Activated T-cell treated with anti-CD3 and anti-CD28 coated beads, Interleukin-2, amount 50 U/mL, for 48 hours (primary cell): Measurements from ENCODE around the gene GOLPH3L.
"Not testable (repeated sequence)": the region's sequence is repeated elsewhere in the genome, so short reads cannot be mapped to it uniquely, and the experiment has no call there.

ENCODE experiments used
- DNase-seq, 2 experiments: peaks; one replicate each; pipeline ENCODE4 v3.0.0-alpha.2; 2020

Gene GOLPH3L

DNA sequence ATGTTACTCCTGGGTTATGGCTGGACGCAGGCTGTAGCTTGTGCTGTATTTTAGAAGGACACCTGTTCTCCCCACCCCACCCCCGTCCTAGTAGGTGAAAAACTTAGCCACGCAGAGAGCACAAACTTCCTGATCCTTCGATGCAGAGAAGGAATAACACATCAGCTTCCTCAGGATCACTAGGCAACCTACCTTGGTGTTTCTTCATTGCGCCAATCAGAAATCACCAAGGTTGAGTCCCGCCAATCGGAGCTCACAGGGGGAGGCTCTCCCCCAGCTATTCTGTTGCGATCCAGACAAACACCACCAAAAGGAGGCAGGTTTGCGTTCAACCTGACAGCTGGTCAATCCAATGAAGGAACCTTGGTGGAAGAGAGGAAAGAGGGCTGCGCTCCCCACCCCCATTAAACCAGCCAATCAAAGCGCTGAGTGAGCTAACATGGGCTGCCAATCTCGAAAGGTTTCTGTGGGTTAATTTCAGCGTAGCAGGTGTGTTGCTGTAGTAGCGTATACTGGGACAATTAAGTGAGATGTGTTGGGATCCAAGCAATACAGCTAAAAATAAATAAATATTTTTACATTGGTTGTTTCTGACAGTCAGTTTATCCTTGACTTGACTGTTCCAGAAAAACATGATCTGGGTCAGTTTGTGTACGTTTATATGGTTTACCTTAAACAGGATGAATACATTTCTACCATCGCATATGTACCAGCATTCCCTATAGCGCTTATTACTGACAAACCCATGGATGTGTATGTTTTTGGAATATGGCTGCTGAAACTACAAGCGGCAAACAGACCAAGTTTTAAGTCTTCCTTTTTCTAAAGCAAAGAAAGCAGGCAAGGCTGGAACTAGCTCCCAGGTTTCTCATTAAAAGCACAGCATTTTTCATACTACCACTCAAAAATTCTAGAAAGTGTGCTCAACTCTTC lies at the start of gene GOLPH3L:
GOLPH3L (minus strand) TSS at position 160 of the 933 bp plus-strand sequence. CDS start 2,316 bp downstream, outside the sequence.
- peak; percentile 89 to 91 for DNase-seq

DNA sequence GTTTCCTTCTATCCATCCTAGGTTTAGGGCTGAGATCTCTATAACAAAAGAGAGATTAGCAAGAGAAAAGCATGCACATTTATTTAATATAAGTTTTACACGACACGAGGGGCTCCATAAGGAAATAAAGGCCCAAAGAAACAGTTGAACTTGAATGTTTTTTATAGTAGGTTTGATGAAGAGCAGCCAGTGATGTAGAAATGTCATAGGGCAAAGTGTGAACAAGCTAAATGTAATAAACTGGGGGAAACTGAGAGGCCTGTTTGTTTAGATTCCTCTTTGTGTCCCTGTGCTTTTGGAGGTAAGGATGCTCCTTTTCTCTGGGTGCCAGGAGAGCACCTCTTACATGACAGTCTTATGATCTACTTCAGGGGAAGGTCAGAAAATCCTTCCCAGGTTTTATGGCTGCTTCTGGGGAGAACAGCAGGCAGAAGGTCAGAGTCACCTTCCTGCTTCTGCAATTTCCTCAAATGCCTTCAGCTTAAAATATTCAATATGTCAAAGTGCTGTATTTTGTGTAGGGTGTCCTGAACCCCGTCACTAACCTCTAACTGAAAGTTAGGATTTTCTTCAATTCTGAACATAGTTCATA lies 33.3 kb upstream of the GOLPH3L start:
- DNase-seq = no peak

DNA sequence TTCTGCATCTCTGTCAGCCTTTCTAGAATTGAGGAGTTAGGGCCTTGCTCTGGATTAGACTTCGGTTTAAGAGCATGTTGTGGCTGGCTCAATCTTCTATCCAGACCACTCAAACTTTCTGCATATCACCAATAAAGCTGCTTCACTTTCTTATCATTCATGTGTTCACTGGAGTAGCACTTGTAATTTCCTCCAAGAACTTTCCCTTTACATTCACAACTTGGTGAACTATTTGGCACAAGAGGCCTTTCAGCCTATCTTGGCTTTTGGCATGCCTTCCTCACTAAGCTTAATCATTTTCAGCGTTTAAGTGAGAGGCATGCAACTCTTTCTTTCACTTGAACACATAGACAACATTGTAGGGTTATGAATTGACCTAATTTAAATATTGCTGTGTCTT lies 27.4 kb upstream of the GOLPH3L start:
- no peak for DNase-seq

DNA sequence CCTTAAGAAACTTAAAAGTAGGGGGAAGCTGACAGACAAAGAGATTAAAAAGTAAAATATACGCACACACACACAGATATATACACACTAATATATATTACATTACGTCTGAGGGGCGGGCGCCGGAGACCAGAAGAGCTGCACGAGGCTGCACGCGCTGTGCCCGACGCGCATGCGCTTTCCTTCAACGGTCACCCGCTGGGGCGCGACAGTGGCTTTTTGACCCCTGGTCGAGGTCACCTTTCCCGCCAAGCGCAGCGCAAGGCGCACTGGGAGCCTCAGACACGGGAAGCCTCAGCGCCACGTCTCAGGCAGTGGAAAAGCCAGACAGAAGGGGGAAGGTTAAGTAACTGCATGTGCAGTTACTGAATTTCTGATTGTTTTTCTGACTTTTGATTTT lies 23.7 kb upstream of the GOLPH3L start, which contains the start of gene HORMAD1:
HORMAD1 (minus strand) TSS at position 193 of the 400 bp plus-strand sequence. CDS start 1,390 bp downstream, outside the sequence.
- no peak for DNase-seq

DNA sequence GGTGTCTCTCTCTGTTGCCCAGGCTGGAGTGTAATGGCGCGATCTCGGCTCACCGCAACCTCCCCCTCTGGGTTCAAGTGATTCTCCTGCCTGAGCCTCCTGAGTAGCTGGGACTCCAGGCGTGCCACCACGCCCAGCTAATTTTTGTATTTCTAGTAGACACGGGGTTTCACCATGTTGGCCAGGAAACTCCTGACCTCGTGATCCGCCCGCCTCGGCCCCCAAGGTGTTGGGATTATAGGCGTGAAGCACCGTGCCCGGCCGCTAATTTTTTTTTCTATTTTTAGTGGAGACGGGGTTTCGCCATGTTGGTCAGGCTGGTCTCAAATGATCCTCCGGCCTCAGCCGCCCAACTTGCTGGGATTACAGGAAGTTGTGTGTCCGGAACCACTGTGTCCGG lies 23.1 kb upstream of the GOLPH3L start:
- DNase-seq = no peak

DNA sequence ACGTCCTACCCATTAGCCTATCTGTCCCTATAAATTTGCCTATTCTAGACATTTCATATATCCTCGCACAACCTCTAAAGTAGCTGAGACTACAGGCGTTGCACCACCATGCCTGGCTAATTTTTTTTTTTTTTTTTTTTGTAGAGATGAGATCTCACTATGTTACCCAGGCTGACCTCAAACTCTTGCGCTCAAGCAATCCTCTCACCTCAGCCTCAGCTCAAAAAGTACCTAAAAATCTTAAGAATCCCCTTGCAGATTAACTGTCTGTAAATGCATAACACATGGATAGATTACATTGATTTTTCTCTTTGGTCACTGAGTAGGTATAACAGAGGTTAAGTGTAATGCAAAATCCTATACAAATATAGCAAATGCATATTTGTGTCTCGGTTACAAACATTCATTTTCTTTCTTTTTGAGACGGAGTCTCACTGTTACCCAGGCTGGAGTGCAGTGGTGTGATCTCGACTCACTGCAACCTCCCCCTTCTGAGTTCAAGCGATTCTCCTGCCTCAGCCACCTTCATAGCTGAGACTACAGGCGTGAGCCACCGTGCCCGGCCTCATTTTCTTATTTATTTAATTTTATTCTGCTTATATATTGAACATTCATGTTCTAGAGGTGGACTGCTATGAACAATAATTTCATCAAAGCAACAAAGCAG lies 21.4 kb upstream of the GOLPH3L start:
- DNase-seq = no peak

DNA sequence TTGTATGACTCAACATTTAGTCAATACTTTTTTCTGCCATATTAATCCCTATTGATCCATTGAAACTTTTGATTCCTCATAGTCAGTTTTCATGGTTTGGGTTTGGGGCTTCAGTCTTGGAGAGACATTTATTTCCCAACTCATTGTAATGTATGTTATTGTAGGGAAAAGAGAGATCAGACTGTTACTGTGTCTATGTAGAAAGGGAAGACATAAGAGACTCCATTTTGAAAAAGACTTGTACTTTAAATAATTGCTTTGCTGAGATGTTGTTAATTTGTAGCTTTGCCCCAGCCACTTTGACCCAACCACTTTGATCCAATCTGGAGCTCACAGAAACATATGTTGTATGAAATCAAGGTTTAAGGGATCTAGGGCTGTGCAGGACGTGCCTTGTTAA lies 12.1 kb upstream of the GOLPH3L start:
- not testable (repeated sequence) for DNase-seq

DNA sequence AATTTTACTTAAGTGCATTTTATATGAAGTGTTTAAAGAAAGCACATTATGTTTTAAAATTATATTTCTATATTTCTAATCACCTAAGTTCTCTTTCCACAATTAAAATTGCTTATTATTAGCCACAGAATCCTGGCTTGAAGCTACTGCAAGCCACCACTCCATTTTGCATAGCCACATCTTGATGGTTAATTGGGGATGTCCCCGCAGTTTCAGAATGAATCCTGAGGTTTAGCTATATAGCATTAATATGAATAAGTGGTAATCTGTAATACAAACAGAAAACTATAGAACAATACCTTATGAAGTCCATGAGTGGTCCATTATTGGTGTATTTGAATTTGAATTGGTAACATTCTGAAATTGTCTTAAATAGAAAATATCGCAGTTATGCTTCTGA lies 11.6 kb upstream of the GOLPH3L start:
- peak in 1 of 2 experiments; percentile 22 for DNase-seq

DNA sequence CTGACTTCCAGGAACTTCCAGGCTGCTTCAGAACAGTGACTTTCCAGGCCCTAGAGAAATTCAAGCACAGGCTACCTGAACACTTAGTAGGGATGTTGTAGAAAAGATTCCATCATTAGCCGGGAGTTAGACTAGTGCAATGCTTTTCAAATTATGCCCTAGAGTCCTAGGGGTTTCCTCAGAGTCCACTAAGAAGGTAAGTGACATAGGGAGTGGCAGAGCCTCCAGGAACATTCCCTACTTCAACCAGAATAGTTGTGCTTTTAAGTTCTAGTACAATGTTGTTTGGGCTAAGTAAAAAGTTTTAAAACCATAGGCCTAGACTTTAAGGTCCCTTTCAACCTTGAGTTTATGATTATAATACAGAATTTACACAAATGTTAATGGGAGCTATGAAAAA lies 9.1 kb upstream of the GOLPH3L start:
- DNase-seq = no peak

DNA sequence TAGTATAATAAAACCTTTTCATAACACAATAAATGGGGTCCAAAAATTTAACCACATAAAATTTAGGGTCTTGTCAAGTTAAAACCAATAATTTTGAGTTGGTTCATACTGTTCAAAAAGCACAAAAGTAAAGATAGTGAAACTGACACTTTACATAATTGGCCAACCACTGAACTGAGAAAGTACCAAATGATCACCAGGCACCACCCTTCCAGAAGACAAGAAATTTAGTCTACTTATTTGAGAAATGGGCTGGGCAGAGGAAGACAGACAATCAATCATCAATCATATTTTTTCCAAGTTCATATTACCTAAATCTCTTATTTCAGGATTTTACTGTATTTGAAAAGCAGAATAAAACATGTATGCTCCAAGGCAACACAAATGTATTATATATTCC lies 6.5 kb upstream of the GOLPH3L start:
- DNase-seq = no peak

DNA sequence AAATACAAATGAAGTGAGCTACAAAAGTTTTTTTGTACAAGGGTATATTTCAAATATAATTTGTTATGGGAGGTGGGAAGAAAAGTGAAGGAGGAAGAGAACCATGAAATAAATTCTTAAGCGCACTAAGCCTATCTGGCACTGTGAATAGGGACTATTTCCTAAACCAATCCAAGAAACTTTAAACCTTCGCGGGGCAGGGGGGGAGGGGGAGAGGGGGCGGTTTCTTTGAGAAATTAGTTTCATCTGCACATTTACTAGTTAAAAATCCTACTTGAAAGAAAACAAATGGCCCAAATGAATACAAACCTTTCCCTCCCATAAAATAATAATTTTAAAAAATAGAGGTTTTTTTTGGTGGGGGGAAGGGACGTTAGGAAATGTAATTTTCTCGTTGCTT lies 364 bp downstream of the GOLPH3L start:
- DNase-seq = no peak

DNA sequence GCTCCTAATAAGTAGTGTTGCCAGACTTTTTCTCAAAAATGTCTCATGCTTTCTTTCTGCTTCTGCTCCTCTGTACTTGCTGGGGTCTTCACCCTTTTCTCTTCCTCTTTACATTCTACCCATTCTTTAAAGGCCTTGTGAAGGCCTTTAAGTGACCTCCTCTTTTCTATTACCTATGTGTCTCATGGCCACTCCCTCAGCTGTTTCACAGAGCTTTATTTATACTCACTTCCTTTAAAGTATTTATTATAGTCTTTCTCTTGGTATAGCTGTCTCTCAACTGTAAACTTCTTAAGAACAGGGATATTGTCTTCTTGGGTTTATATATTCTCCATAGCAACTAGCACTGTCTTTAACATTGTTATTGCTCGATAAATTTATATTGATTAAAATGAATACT lies 792 bp downstream of the GOLPH3L start:
- no peak for DNase-seq

DNA sequence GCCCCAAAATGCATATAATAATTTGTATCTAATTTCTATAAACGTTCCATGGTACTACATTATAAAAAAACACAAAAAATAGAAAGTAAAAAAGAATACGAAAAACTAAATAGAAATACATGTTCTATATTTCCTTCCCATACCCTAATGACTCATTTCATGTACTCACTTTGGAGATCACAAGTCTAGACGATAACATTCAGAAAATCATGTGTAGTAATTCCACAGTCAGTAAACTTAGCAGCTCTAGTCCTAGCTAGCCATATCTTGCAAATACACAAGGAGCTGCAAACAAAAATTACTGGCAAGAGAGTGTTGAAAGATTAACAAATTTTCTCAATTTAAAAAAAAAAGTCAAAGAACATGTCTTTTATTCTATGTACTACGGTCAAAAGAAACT lies 1.4 kb downstream of the GOLPH3L start:
- DNase-seq = no peak

DNA sequence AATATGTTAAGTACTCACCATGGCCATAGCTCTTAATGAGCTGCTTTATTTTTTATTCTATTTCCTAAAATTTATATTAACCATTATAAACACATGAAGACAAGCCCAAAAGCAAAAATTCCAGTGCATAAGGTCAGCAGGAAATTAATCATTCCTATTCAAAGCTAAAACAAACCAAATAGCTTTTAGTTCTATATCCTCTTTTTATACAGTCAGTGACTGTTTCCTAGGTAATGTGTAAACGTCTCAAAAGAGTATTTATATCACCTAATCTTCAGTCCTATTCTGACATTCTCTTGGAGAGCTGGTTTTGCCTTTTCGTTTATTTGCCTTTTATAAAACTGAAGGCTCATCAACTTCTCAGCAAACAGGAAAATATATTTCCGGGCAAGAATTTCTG lies 4.2 kb downstream of the GOLPH3L start:
- no peak for DNase-seq

DNA sequence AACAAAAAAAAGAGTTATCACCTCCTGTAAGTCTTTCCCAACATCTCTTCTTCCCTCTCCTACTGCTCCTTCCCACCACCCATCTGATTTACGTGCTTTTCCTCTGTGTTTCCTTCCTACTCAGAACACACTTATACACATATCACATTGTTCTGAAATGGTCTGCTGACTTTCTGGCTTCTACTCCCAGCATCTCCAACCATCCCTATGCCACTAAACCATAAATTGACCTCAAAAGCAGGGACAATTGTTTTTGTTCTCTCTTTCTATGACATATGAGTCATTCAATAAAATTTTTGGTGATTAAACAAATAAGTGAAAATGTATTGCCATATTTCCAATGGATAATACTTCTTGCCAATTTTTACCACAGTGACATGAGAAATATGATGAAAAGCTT lies 8.2 kb downstream of the GOLPH3L start:
- no peak for DNase-seq

DNA sequence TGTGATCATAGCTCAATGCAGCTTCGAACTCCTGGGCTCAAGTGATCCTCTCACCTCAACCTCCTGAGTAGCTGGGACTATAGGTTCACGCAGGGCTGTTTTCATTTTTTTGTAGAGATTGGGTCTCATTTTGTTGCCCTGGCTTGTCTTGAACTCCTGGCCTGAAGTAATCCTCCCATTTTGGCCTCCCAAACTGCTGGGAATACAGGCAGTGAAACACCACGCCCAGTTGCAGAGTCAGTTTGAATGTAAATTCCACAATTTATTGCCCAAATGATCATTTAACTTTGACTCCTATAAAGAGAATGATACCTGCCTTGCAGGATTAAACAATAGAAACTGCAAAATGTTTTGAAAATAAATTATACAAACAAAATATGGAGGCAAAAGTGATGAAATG lies 10.7 kb downstream of the GOLPH3L start:
- no peak for DNase-seq

DNA sequence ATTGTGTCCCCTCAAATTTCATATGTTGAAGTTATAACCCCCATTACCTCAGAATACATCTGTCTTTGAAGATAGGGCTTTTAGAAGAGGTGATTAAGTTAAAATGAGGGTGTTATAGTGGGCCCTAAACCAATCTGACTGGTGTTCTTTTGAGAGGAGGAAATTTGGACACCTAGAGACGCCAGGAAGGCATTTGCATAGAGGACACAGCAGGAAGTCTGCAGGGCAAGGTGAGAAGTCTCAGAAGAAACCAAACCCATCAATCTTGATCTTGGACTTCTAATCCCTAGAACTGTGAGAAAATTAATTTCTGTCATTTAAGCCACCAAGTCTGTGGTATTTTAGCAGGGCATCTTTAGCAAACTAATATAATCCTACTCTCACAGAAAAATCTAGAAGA lies 13.0 kb downstream of the GOLPH3L start:
- DNase-seq = no peak

DNA sequence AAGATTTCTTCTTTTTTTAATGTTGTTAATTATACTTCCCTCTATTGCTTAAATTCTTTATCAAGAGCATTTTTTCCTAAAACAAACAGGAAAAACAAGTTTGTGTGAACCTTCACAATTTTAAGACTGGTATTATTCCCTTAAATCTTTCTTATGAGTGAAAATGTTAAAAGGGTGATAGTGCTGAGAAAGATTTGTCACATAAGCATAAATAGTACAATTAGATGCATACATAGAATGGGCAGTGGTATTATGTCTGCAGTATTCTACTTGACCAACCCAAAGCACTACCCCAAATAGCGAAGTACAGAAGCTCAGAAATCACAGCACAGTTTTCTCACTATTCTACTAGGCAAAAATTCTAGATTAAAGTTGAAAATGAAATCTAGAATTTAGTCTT lies 18.0 kb downstream of the GOLPH3L start:
- DNase-seq = no peak

DNA sequence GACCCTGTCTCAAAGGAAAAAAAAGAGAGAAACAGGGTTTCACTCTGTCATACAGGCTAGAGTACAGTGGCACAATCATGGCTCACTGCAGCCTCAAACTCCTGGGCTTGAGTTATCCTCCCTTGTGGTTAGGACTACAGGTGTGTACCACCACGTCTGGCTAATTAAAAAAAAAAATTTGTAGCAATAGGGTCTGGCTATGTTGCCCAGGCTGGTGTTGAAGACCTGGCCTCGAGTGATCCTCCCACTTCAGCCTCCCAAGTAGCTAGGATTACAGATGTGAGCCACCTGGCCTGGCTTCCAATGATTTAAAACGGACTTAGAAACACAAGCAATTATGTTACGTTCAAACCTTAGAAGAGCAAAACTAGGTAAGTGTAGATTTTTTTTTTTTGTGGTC lies 22.1 kb downstream of the GOLPH3L start:
- DNase-seq = no peak

DNA sequence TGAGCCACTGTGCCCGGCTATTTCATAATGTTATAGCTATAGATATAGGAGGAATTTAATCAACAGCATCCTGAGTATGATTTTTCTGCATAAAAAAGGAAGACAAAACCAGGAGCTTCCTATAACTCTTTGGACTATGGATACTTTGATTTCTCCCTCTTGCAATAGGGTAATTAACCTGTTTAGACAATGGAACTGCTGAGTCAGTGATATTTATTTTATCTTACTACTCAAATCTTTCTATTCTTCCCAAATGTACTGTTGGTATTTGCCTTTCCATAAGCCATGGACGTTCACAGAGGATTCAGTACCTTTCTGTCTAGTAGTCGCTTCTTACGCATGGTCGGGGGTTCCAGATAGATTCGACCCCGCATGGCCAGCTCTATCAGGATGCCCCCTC lies 33.6 kb downstream of the GOLPH3L start:
- no peak for DNase-seq

DNA sequence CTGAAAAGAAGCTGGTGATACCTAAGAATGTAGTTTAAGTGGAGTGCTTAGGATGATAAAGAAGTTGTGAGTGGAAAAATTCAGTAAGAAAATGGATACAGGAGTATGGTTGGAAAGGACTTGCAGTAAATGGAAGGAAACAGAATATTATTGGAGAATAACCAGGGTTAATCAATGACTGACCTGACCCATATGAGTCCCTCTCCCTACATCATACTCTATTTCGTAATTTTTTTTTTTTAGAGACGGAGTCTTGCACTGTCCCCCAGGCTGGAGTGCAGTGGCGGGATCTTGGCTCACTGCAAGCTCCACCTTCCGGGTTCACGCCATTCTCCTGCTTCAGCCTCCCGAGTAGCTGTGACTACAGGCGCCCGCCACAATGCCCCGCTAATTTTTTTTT lies 34.1 kb downstream of the GOLPH3L start:
- no peak for DNase-seq

DNA sequence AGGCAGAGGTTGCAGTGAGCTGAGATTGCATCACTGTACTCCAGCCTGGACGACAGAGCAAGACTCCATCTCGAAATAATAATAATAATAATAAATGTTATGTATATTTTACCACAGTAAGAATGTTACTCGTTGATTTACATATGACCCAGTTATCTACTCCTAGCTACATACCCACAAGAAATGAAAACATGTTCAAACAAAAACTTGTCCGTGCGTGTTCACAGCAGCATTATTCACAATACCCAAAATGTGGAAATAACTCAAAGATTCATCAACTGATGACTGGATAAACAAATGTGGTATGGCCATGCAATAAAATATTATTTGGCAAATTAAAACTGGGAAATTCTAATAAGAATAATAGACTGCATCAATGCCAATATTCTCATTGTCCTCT lies 35.8 kb downstream of the GOLPH3L start:
- DNase-seq = no peak

DNA sequence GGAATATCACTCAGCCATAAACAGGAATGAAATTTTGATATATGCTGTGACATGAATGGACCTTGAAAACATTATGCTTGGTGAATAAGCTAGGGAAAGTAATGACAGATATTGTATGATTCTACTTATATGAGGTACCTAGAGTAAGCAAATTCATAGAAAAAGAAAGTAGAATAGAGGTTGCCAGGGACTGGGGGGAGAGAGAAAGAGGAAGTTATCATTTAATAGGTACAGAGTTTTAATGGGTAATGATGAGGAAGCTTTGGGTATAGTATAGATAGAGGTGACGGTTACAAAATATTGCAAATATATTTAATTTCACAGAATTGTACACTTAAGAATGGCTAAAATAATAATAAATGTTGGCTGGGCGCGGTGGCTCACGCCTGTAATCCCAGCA lies 36.4 kb downstream of the GOLPH3L start:
- no peak for DNase-seq

DNA sequence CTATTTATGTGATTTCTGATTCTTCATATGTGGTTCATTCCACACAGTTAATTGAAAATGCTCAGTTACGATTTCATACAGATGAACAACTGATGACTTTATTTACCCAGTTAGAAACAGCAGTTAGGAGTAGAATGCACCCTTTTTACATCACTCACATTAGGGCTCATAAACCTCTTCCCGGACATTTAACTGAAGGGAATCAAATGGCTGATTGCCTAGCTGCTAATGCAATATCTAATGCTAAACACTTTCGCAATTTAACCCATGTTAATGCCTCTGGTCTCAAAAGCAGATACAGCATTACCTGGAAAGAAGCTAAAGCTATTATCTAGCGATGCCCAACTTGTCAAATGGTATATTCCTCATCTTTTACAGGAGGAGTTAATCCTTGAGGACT lies 39.9 kb downstream of the GOLPH3L start:
- DNase-seq = not testable (repeated sequence)
